MM.1S (cell line): ENCODE results near the gene GFRA1.

Source experiments
- DNase-seq: peaks from one replicate; pipeline ENCODE4 v3.0.0-alpha.2; 2015
- H2AFZ ChIP-seq: fragments of 300-600 bp; sonication (generic); 2 replicates; pipeline ENCODE4 v1.6.0; 2016; ENCODE audit warnings: antibody characterized with exemption, low read length
- H3F3A ChIP-seq: fragments of 300-600 bp; sonication (generic); 2 replicates; pipeline ENCODE4 v1.6.1; 2016; ENCODE audit warnings: mild to moderate bottlenecking, antibody characterized with exemption, low read length, moderate library complexity, mixed read lengths; ENCODE audit not compliant: insufficient read depth
- H3K27ac ChIP-seq: fragments of 300-600 bp; sonication (generic); 2 replicates; pipeline ENCODE4 v1.5.1; 2016; ENCODE audit warnings: mild to moderate bottlenecking, low read length
- H3K27me3 ChIP-seq: fragments of 300-600 bp; sonication (generic); replicated peaks from 2 replicates; pipeline ENCODE4 v1.6.0; 2016; ENCODE audit warnings: low read length; ENCODE audit not compliant: insufficient read depth
- H3K36me3 ChIP-seq: fragments of 300-600 bp; sonication (generic); replicated peaks from 2 replicates; pipeline ENCODE4 v1.6.1; 2016; ENCODE audit warnings: mild to moderate bottlenecking, low read length, mixed read lengths; ENCODE audit not compliant: insufficient read depth
- H3K4me1 ChIP-seq: fragments of 300-600 bp; sonication (generic); 2 replicates; pipeline ENCODE4 v1.6.1; 2016; ENCODE audit warnings: low read length, mixed read lengths
- H3K4me2 ChIP-seq: fragments of 300-600 bp; sonication (generic); 2 replicates; pipeline ENCODE4 v1.6.0; 2016; ENCODE audit warnings: low read depth, low read length
- H3K4me3 ChIP-seq: fragments of 300-600 bp; sonication (generic); 2 replicates; pipeline ENCODE4 v1.5.1; 2016; ENCODE audit warnings: low read length, mixed read lengths
- H3K79me2 ChIP-seq: fragments of 300-600 bp; sonication (generic); 2 replicates; pipeline ENCODE4 v1.6.1; 2016; ENCODE audit warnings: mixed run types, low read length, mixed read lengths
- H3K9ac ChIP-seq: fragments of 300-600 bp; sonication (generic); 2 replicates; pipeline ENCODE4 v1.6.1; 2016; ENCODE audit warnings: low read length, mixed read lengths
- H3K9me2 ChIP-seq: fragments of 300-600 bp; sonication (generic); replicated peaks from 2 replicates; pipeline ENCODE4 v1.6.1; 2016; ENCODE audit warnings: mild to moderate bottlenecking, low read length, mixed read lengths; ENCODE audit not compliant: insufficient read depth
- H3K9me3 ChIP-seq: fragments of 300-600 bp; sonication (generic); replicated peaks from 2 replicates; pipeline ENCODE4 v1.6.1; 2016; ENCODE audit warnings: mild to moderate bottlenecking, low read length, mixed read lengths; ENCODE audit not compliant: insufficient read depth
- H4K20me1 ChIP-seq: fragments of 300-600 bp; sonication (generic); 2 replicates; pipeline ENCODE4 v1.6.1; 2016; ENCODE audit warnings: mild to moderate bottlenecking, low read length, moderate library complexity, mixed read lengths; ENCODE audit not compliant: insufficient read depth
- EZH2 ChIP-seq: fragments of 300-600 bp; sonication (generic); optimal IDR thresholded peaks from 2 replicates; pipeline ENCODE3; 2017; ENCODE audit warnings: low read depth, mild to moderate bottlenecking, antibody characterized with exemption, low read length, mixed read lengths
- EZH2phosphoT487 ChIP-seq: fragments of 300-600 bp; sonication (generic); IDR thresholded peaks from 2 replicates; pipeline ENCODE4 v1.6.1; 2018; ENCODE audit warnings: antibody characterized with exemption, low read length
- TF ChIP-seq, protein P1 (sequence below): fragments of 300-600 bp; sonication (generic); IDR thresholded peaks from 2 replicates; pipeline ENCODE4 v1.5.1; 2016; ENCODE audit warnings: antibody characterized with exemption, low read length, mixed read lengths

GFRA1 gene

DNA sequence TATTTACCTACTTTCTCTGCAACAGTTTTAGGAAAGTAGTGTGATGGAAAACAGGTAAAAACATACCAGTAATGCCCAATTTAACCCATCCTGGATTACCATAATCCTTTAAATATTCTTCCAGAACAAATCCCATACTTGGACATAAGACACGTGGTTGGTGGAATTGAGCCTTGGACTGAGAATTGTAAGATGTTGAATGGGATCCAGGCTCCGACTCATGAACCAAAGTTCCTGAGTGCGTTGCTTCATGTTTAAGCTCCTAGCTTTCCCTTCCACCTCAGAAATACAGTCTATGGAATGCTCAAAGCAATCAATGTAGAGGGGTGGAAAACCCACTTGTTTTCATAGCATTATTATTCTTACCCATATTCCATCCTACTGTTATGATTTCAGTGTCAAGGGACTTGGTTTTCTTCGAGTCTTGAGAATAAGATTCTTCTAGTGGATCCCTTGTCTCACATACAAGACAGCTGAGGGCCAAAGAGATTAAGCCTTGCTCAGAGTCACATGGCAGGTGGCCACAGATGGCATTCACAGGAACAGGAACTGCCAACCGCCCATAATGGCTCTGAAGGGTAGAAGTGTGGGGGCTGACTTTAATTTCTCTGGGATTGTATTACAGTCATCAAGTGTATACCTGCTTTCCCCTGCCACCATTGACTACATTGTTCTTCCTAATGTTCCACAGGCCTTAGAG lies 171.2 kb downstream of the GFRA1 start:
- no peak for DNase-seq
- no peaks in the 10 kb centered on the region for H3K9me3 ChIP-seq
- H3K27me3 ChIP-seq, result no peaks in the 10 kb centered on the region
- no peaks in the 10 kb centered on the region for H3F3A ChIP-seq
- no peak overlapping the region for H3K4me3 ChIP-seq
- TF ChIP-seq, protein P1, sequence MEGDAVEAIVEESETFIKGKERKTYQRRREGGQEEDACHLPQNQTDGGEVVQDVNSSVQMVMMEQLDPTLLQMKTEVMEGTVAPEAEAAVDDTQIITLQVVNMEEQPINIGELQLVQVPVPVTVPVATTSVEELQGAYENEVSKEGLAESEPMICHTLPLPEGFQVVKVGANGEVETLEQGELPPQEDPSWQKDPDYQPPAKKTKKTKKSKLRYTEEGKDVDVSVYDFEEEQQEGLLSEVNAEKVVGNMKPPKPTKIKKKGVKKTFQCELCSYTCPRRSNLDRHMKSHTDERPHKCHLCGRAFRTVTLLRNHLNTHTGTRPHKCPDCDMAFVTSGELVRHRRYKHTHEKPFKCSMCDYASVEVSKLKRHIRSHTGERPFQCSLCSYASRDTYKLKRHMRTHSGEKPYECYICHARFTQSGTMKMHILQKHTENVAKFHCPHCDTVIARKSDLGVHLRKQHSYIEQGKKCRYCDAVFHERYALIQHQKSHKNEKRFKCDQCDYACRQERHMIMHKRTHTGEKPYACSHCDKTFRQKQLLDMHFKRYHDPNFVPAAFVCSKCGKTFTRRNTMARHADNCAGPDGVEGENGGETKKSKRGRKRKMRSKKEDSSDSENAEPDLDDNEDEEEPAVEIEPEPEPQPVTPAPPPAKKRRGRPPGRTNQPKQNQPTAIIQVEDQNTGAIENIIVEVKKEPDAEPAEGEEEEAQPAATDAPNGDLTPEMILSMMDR, result no peak
- no peaks in the 10 kb centered on the region for H3K36me3 ChIP-seq
- no peak overlapping the region for H3K27ac ChIP-seq
- H3K4me2 ChIP-seq, result no peak overlapping the region
- H3K9me2 ChIP-seq, result no peaks in the 10 kb centered on the region
- no peaks in the 10 kb centered on the region for H3K4me1 ChIP-seq
- no peaks in the 10 kb centered on the region for H3K79me2 ChIP-seq
- no peak overlapping the region for H2AFZ ChIP-seq
- H4K20me1 ChIP-seq, result no peaks in the 10 kb centered on the region
- H3K9ac ChIP-seq, result no peak overlapping the region

DNA sequence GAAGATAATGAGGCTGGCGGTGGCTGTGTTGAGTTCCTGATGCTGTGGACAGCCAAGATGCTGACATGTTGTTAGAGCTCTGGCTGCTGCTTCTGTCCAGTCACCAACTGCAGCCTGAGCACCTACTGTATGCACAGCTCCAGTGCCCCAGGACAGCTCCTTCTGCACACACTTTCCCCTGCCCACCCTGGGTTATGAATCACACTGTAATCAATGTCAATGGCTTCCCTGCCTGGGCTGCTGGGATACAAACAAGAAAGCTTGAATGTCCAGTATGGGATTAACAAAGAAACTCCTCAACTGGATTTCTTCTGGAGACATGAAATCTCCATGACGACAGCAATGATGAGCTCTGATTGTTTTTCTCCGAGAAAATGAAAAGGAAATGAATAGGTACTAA lies 172.0 kb downstream of the GFRA1 start:
- no peak overlapping the region for H2AFZ ChIP-seq
- no peaks in the 10 kb centered on the region for H3K36me3 ChIP-seq
- H3K4me1 ChIP-seq, result no peaks in the 10 kb centered on the region
- no peak for DNase-seq
- TF ChIP-seq EZH2 (no peak), EZH2phosphoT487 (no peak)
- TF ChIP-seq, protein P1, result no peak
- H4K20me1 ChIP-seq, result no peaks in the 10 kb centered on the region
- no peak overlapping the region for H3K4me3 ChIP-seq
- no peak overlapping the region for H3K9ac ChIP-seq
- H3K27ac ChIP-seq, result no peak overlapping the region
- no peaks in the 10 kb centered on the region for H3K9me2 ChIP-seq
- no peaks in the 10 kb centered on the region for H3K9me3 ChIP-seq
- no peaks in the 10 kb centered on the region for H3K27me3 ChIP-seq
- H3F3A ChIP-seq, result no peaks in the 10 kb centered on the region
- H3K4me2 ChIP-seq, result no peak overlapping the region
- H3K79me2 ChIP-seq, result no peaks in the 10 kb centered on the region

DNA sequence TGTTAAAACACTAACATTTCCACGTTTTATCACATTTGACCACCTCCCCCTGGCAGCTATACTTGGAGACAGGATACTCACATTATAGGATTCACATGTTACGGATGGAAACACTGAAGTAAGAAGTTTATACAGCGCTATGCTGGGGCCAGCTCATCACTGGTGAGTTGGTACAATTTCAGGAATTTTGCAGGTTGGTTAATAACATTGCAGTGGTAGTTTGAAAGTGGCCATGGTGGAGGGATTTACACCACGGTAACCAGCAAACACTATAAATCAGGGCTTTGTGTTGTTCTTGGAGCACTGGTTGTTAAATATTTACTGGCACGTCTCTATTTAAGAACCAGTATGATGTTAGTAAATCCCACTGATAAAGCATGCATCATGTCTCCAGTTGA lies 174.0 kb downstream of the GFRA1 start:
- Histone ChIP-seq H3K79me2 (no peaks in the 10 kb centered on the region), H3K36me3 (no peaks in the 10 kb centered on the region), H3K4me2 (no peak overlapping the region), H4K20me1 (no peaks in the 10 kb centered on the region), H3K9me3 (no peaks in the 10 kb centered on the region), H3K4me3 (no peak overlapping the region), H3K9ac (no peak overlapping the region), H3K27me3 (no peaks in the 10 kb centered on the region), H3F3A (no peaks in the 10 kb centered on the region), H3K27ac (no peak overlapping the region), H3K9me2 (no peaks in the 10 kb centered on the region), H2AFZ (no peak overlapping the region), H3K4me1 (no peaks in the 10 kb centered on the region)
- TF ChIP-seq, protein P1, result no peak
- no peak for TF ChIP-seq EZH2phosphoT487
- TF ChIP-seq EZH2, result no peak
- DNase-seq, result no peak
